ENCODE results near the gene TSPAN4. TPM values are rescaled to one million over a fixed set of nuclear protein-coding genes. Genes with fewer than 3 reads are reported as not detected.

TSPAN4 gene
- total RNA-seq, 1 experiment from 2014 or later = 43.6 TPM

GRCh38 chr11:797296-798092, 45.2 kb upstream of the TSPAN4 start:
- Histone ChIP-seq H3K4me1 (replicated peaks; ENCODE audit: insufficient read depth) (peaks cover 8% of the 10 kb centered on the region), H3K4me3 (peak overlapping the region; percentile 80), H3K27me3 (ENCODE audit: insufficient read depth, low read depth) (no peaks in the 10 kb centered on the region), H3K27ac (no peak overlapping the region), H3K4me2 (peak overlapping the region; percentile 75), H2AFZ (peak overlapping the region; percentile 73), H3K9me2 (ENCODE audit: insufficient read depth) (no peaks in the 10 kb centered on the region), H4K20me1 (ENCODE audit: insufficient read depth) (no peaks in the 10 kb centered on the region), H3K36me3 (ENCODE audit: low read depth) (no peaks in the 10 kb centered on the region), H3F3A (ENCODE audit: insufficient read depth, low read depth) (peaks cover 3% of the 10 kb centered on the region; the same call in 1 of the 2 replicates), H3K9me3 (ENCODE audit: insufficient read depth, low read depth) (no peaks in the 10 kb centered on the region), H3K79me2 (ENCODE audit: low read depth) (no peaks in the 10 kb centered on the region)
- no peak for TF ChIP-seq EZH2 (IDR thresholded peaks at IDR 0.05; ENCODE audit: low read depth)
- TF ChIP-seq CTCF (conservative IDR thresholded peaks at IDR 0.05) = no peak
- TSS peak; percentile 15 for BruUV-seq (replicated peaks)
- peak; percentile 35 to 57 for DNase-seq
- ChIA-PET POLR2A (ENCODE audit: unreplicated experiment) (interaction anchor here (0.7 kb wide), 1 partner anchor 38 kb away, joined by 5 read pairs; no protein-coding TSS in a partner anchor), CTCF (no interaction called here)
- intact Hi-C loops (cut with micrococcal nuclease; ENCODE audit: unreplicated experiment) = loop anchor here (5.0 kb wide), 1 partner anchor 50 kb away; the partner anchor contains the start of gene TALDO1

- TF ChIP-seq EZH2 (IDR thresholded peaks at IDR 0.05; ENCODE audit: low read depth) = no peak
- TF ChIP-seq CTCF (conservative IDR thresholded peaks at IDR 0.05) = peak; percentile 75
- no peaks in the 10 kb centered on the region for H4K20me1 ChIP-seq (ENCODE audit: insufficient read depth)
- CTCF ChIA-PET = no interaction called here
Measured at GRCh38 chr11:798093-798713, 44.4 kb upstream of the TSPAN4 start, which contains the start of gene SLC25A22. TSS of gene SLC25A22 (minus strand) at chr11:798281. CDS start at chr11:795006, 3,275 bp downstream.

DNA sequence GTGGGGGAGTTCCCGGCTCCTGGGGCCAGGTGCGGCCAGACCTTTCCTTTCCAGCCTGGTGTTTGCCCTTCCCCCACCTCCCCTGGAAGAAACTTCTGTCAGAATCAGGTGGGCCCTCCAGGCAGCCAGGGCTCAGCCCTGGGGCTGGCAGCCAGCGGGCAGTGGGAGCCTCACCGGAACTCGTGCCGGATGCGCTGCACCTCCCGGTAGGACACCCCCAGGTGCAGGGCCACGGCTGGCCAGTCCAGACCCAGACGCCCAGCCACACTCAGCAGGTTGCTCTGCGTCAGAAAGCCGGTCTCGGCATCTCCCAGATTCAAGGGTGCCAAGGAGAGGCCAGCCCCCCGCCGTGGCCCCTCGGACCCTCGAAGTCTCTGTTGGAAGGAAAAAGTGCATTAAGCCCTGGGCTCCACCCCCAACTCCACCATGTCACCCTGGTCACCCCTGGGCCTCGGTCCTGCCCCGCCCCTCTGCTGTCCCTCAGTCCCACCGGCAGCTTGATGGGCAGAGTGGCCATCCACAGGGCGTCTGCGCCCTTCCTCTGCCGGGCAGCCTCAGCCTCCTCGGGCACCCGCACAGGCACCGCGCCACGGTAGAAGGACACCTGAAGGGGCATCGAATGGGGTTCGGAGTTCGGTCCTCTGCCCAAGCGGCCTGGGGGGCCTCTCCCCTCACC, 42.9 kb upstream of the TSPAN4 start:
- intact Hi-C loops (cut with micrococcal nuclease; ENCODE audit: unreplicated experiment) = loop anchor here (5.0 kb wide), 1 partner anchor 52 kb away; the partner anchor contains the start of gene TALDO1
- Histone ChIP-seq H3K79me2 (ENCODE audit: low read depth) (no peaks in the 10 kb centered on the region), H3K9me2 (ENCODE audit: insufficient read depth) (no peaks in the 10 kb centered on the region), H3K9me3 (ENCODE audit: insufficient read depth, low read depth) (no peaks in the 10 kb centered on the region), H2AFZ (no peak overlapping the region), H3F3A (ENCODE audit: insufficient read depth, low read depth) (peaks cover 3% of the 10 kb centered on the region; the same call in 1 of the 2 replicates), H3K4me3 (no peak overlapping the region), H4K20me1 (ENCODE audit: insufficient read depth) (no peaks in the 10 kb centered on the region), H3K36me3 (ENCODE audit: low read depth) (no peaks in the 10 kb centered on the region), H3K27ac (no peak overlapping the region), H3K4me2 (no peak overlapping the region), H3K4me1 (replicated peaks; ENCODE audit: insufficient read depth) (peaks cover 8% of the 10 kb centered on the region), H3K27me3 (ENCODE audit: insufficient read depth, low read depth) (no peaks in the 10 kb centered on the region)
- no peak for TF ChIP-seq EZH2 (IDR thresholded peaks at IDR 0.05; ENCODE audit: low read depth)
- no peak for TF ChIP-seq CTCF (conservative IDR thresholded peaks at IDR 0.05)
- POLR2A ChIA-PET (ENCODE audit: unreplicated experiment) = no interaction called here
- no TSS peak for BruUV-seq (replicated peaks)
- DNase-seq = peak in 1 of 2 experiments; percentile 30
- CTCF ChIA-PET = no interaction called here

More at GRCh38 chr11:798093-798713, 44.4 kb upstream of the TSPAN4 start, which contains the start of gene SLC25A22:
- Histone ChIP-seq H3K27ac (no peak within 1 kb of the TSS), H3K36me3 (ENCODE audit: low read depth) (no peaks in the 10 kb centered on the region), H3K9me2 (ENCODE audit: insufficient read depth) (no peaks in the 10 kb centered on the region), H3K79me2 (ENCODE audit: low read depth) (no peaks in the 10 kb centered on the region), H3K4me1 (replicated peaks; ENCODE audit: insufficient read depth) (peaks cover 8% of the 10 kb centered on the region), H3K4me2 (peak within 1 kb of the TSS; percentile 77), H3F3A (ENCODE audit: insufficient read depth, low read depth) (peaks cover 3% of the 10 kb centered on the region; the same call in 1 of the 2 replicates), H3K9me3 (ENCODE audit: insufficient read depth, low read depth) (no peaks in the 10 kb centered on the region), H2AFZ (peak within 1 kb of the TSS; percentile 73), H3K4me3 (peak within 1 kb of the TSS; percentile 80), H3K27me3 (ENCODE audit: insufficient read depth, low read depth) (no peaks in the 10 kb centered on the region)
- intact Hi-C loops (cut with micrococcal nuclease; ENCODE audit: unreplicated experiment) = loop anchor here (5.0 kb wide), 1 partner anchor 51 kb away; the partner anchor contains the start of gene TALDO1
- POLR2A ChIA-PET (ENCODE audit: unreplicated experiment) = no interaction called here
- no TSS peak for BruUV-seq (replicated peaks)
- DNase-seq = peak; percentile 39 to 80

Data from PC-9 (cell line).